ENCODE data around the gene SBNO1. TPM values are rescaled to one million over a fixed set of nuclear protein-coding genes. Genes with fewer than 3 reads are reported as not detected.

Gene SBNO1
- total and polyA plus RNA-seq, 2 donors (not counting 3 experiments of a cell fraction or from before 2014, with no cell fraction given) = 4.8 to 34.2 TPM

DNA sequence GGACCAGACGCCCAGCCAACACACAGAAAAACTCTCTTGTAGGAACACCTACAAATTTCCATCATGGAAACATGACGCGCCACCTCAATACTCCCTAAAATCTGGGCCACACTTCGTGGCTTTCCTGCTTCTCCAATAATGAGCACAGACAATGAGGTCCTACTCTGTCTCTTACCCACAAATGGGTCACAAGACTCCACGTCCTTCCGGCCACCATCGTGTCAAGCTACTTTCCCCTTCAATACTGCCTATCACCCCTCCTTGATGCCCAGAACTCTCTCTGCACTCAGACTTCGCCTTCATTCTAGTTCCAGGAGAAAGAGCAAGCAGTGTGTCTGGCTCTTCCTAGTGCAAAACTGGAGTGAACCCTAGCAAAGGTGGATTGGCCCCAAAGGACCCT lies 28.1 kb downstream of the SBNO1 start:
- Histone ChIP-seq H3K4me1 (ENCODE audit: control insufficient read depth, extremely low read depth, insufficient read depth, low read length) (no peaks in the 10 kb centered on the region), H3K79me2 (ENCODE audit: control insufficient read depth, insufficient read depth, low read length) (no peaks in the 10 kb centered on the region), H2AFZ (ENCODE audit: low read depth, low read length) (no peak overlapping the region), H3K9me3 (replicated peaks; ENCODE audit: control insufficient read depth, insufficient read depth, low read length) (no peaks in the 10 kb centered on the region), H3K9ac (replicated peaks; ENCODE audit: extremely low read depth, insufficient read depth, low read length) (no peak overlapping the region), H3K27ac (ENCODE audit: insufficient read depth, low read depth, low read length) (no peak overlapping the region), H3K4me3 (replicated peaks in 1 of 3; ENCODE audit: insufficient read depth in 1 of 3, low read depth in 1 of 3, low read length in 3 of 3) (no peak overlapping the region), H4K20me1 (replicated peaks; ENCODE audit: control insufficient read depth, extremely low read depth, insufficient read depth, low read length) (no peaks in the 10 kb centered on the region), H3K36me3 (ENCODE audit: control insufficient read depth in 2 of 2, extremely low read depth in 1 of 2, insufficient read depth in 2 of 2, low read length in 2 of 2) (peaks cover 5 to 15% of the 10 kb centered on the region in 2 experiments), H3K4me2 (ENCODE audit: insufficient read depth, low read length) (no peak overlapping the region), H3K9me1 (replicated peaks; ENCODE audit: control insufficient read depth, extremely low read depth, insufficient read depth, low read length) (no peaks in the 10 kb centered on the region), H3K27me3 (ENCODE audit: control insufficient read depth in 2 of 2, insufficient read depth in 2 of 2, low read length in 2 of 2) (no peaks in the 10 kb centered on the region)
- BruUV-seq (replicated peaks) = no TSS peak
- intact Hi-C loops (cut with micrococcal nuclease) (no loop called here), dilution Hi-C loops (cut with MboI; ENCODE audit: extremely low pct_ligation_motif_present, low sequenced_read_pairs) (no loop called here)
- ChIA-PET CTCF (no interaction called here), POLR2A (no interaction called here)
- FAIRE-seq (no peak), DNase-seq (ENCODE audit: low read depth, low spot score) (no peak)
- TF ChIP-seq POLR2A (IDR thresholded peaks at IDR 0.05; ENCODE audit: low read depth, low read length) (no peak), POLR2AphosphoS5 (IDR thresholded peaks at IDR 0.05; ENCODE audit: insufficient read depth, low read depth, low read length) (no peak), EZH2 (IDR thresholded peaks at IDR 0.05; ENCODE audit: borderline replicate concordance, low read depth, low read length, severe bottlenecking) (no peak), JUN (IDR thresholded peaks at IDR 0.05; ENCODE audit: borderline replicate concordance, insufficient read depth, insufficient read length, low read depth) (no peak), MYC (IDR thresholded peaks at IDR 0.05; ENCODE audit: low read depth, low read length) (no peak), GATA2 (IDR thresholded peaks at IDR 0.05; ENCODE audit: insufficient read depth, insufficient read length, low read depth, low read length) (no peak), FOS (IDR thresholded peaks at IDR 0.05; ENCODE audit: borderline replicate concordance, insufficient read depth, low read length) (no peak)
- TF ChIP-seq, protein P1, sequence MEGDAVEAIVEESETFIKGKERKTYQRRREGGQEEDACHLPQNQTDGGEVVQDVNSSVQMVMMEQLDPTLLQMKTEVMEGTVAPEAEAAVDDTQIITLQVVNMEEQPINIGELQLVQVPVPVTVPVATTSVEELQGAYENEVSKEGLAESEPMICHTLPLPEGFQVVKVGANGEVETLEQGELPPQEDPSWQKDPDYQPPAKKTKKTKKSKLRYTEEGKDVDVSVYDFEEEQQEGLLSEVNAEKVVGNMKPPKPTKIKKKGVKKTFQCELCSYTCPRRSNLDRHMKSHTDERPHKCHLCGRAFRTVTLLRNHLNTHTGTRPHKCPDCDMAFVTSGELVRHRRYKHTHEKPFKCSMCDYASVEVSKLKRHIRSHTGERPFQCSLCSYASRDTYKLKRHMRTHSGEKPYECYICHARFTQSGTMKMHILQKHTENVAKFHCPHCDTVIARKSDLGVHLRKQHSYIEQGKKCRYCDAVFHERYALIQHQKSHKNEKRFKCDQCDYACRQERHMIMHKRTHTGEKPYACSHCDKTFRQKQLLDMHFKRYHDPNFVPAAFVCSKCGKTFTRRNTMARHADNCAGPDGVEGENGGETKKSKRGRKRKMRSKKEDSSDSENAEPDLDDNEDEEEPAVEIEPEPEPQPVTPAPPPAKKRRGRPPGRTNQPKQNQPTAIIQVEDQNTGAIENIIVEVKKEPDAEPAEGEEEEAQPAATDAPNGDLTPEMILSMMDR (IDR thresholded peaks at IDR 0.05; ENCODE audit: extremely low read depth in 1 of 2, insufficient read depth in 1 of 2, low read depth in 1 of 2, low read length in 2 of 2) = no peak
- TF ChIP-seq, protein P2, sequence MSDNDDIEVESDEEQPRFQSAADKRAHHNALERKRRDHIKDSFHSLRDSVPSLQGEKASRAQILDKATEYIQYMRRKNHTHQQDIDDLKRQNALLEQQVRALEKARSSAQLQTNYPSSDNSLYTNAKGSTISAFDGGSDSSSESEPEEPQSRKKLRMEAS (IDR thresholded peaks at IDR 0.05; ENCODE audit: insufficient read depth, insufficient read length) = no peak
